H1 (cell line): Measurements from ENCODE around the gene DAAM1. TPM values are rescaled to one million over a fixed set of nuclear protein-coding genes. Genes with fewer than 3 reads are reported as not detected.
A peak's percentile ranks its signal among the peaks of the same experiment; 100 is the strongest.

Experiments used
- CTCF ChIA-PET: fragments of 300-600 bp; sonication (Branson Sonifier 250); formaldehyde crosslinking; loops from one replicate; lab custom pipeline; 2021; ENCODE audit not compliant: partially characterized antibody; lab: Charles Lee
- POLR2A ChIA-PET: fragments of 300-600 bp; sonication (Branson Sonifier 250); formaldehyde crosslinking; loops from one replicate; lab custom pipeline; 2021; ENCODE audit warnings: inconsistent platforms; ENCODE audit not compliant: partially characterized antibody; lab: Charles Lee
- DNase-seq, 2 experiments: peaks; one replicate each; pipeline versions ENCODE4 v3.0.0 to v3.0.0-alpha.2; 2010 to 2022; ENCODE audit warnings: low spot score in 2 of 2, low read depth in 1 of 2, mixed read lengths in 1 of 2
- FAIRE-seq: peaks from 2 replicates; lab custom pipeline; 2011; peaks lifted over from hg19 to GRCh38; lab: Jason Lieb, UNC
- H2AFZ ChIP-seq: 2 replicates; pipeline ENCODE4 v1.8.1; 2012; ENCODE audit warnings: low read length, inconsistent platforms
- H2AK5ac ChIP-seq: 2 replicates; pipeline ENCODE4 v1.6.1; 2013; ENCODE audit warnings: low read depth, low read length
- H2BK120ac ChIP-seq: replicated peaks from 2 replicates; pipeline ENCODE3; 2013; ENCODE audit warnings: low read depth, low read length, inconsistent platforms
- H2BK12ac ChIP-seq: 2 replicates; pipeline ENCODE4 v1.6.1; 2013; ENCODE audit warnings: low read depth, low read length
- H2BK15ac ChIP-seq: 2 replicates; pipeline ENCODE4 v1.6.1; 2013; ENCODE audit warnings: low read length
- H2BK20ac ChIP-seq: 2 replicates; pipeline ENCODE4 v1.6.1; 2013; ENCODE audit warnings: low read length
- H2BK5ac ChIP-seq: 2 replicates; pipeline ENCODE4 v1.6.1; 2013; ENCODE audit warnings: low read depth, low read length
- H3K14ac ChIP-seq: 2 replicates; pipeline ENCODE4 v1.6.1; 2013; ENCODE audit warnings: inconsistent platforms; ENCODE audit not compliant: insufficient read length
- H3K18ac ChIP-seq: 2 replicates; pipeline ENCODE4 v1.6.1; 2013; ENCODE audit warnings: low read length; ENCODE audit errors: extremely low read depth
- H3K23ac ChIP-seq: 2 replicates; pipeline ENCODE4 v1.6.1; 2013; ENCODE audit warnings: inconsistent platforms; ENCODE audit not compliant: insufficient read length
- H3K23me2 ChIP-seq: 2 replicates; pipeline ENCODE4 v1.6.1; 2013; ENCODE audit warnings: low read depth, low read length
- H3K27ac ChIP-seq: 2 replicates; pipeline ENCODE4 v1.6.1; 2011; ENCODE audit warnings: low read depth, low read length, inconsistent platforms
- H3K27me3 ChIP-seq, 4 experiments: replicated peaks in 1 of 4; 1 replicate in 1 of 4; 2 replicates in 3 of 4; pipeline versions ENCODE4 v1.6.1 to v1.8.1; 2011 to 2013; ENCODE audit warnings: low read length in 3 of 4, mild to moderate bottlenecking in 3 of 4, inconsistent platforms in 2 of 4, mixed read lengths in 2 of 4, moderate library complexity in 1 of 4; ENCODE audit not compliant: control insufficient read depth in 3 of 4, insufficient read depth in 3 of 4; ENCODE audit errors: extremely low read depth in 1 of 4
- H3K36me3 ChIP-seq, 4 experiments: 2 replicates each; pipeline versions ENCODE4 v1.6.1 to v1.8.1; 2011 to 2013; ENCODE audit warnings: mild to moderate bottlenecking in 4 of 4, low read length in 3 of 4, moderate library complexity in 2 of 4, control low read depth in 1 of 4, inconsistent platforms in 1 of 4; ENCODE audit not compliant: insufficient read depth in 4 of 4, control insufficient read depth in 2 of 4
- H3K4ac ChIP-seq: replicated peaks from 2 replicates; pipeline ENCODE3; 2013; ENCODE audit warnings: low read length, low read depth, mixed read lengths, inconsistent platforms; ENCODE audit not compliant: insufficient read length
- H3K4me1 ChIP-seq, 4 experiments: replicated peaks in 1 of 4; 1 replicate in 1 of 4; 2 replicates in 3 of 4; pipeline versions ENCODE4 v1.6.1 to v1.8.1; 2011 to 2013; ENCODE audit warnings: low read length in 3 of 4, inconsistent platforms in 2 of 4, mixed read lengths in 1 of 4; ENCODE audit not compliant: insufficient read depth in 4 of 4, control insufficient read depth in 3 of 4
- H3K4me2 ChIP-seq, 2 experiments: 2 replicates each; pipeline versions ENCODE4 v1.6.1 to v1.8.1; 2011 to 2013; ENCODE audit warnings: low read depth in 2 of 2, low read length in 2 of 2, control low read depth in 1 of 2, inconsistent platforms in 1 of 2, mild to moderate bottlenecking in 1 of 2; ENCODE audit not compliant: insufficient read depth in 1 of 2
- H3K4me3 ChIP-seq, 4 experiments: fragments of 200-600, 300-600 bp in 1 of 4; sonication (generic), shearing (Covaris generic), sonication (Bioruptor Twin) in 1 of 4; 2 replicates each; pipeline versions ENCODE4 v1.5.1 to v1.8.1; 2011 to 2016; ENCODE audit warnings: low read length in 4 of 4, low read depth in 3 of 4, control low read depth in 2 of 4, inconsistent platforms in 2 of 4, mild to moderate bottlenecking in 2 of 4, mixed read lengths in 1 of 4, moderate library complexity in 1 of 4; ENCODE audit not compliant: insufficient read depth in 2 of 4; ENCODE audit errors: extremely low read depth in 1 of 4
- H3K56ac ChIP-seq: replicated peaks from 2 replicates; pipeline ENCODE3; 2013; ENCODE audit warnings: low read depth, mild to moderate bottlenecking, mixed read lengths, low read length, inconsistent platforms; ENCODE audit not compliant: insufficient read length
- H3K79me1 ChIP-seq: 2 replicates; pipeline ENCODE4 v1.6.1; 2013; ENCODE audit warnings: low read depth, low read length, control low read depth
- H3K79me2 ChIP-seq, 2 experiments: 2 replicates each; pipeline versions ENCODE4 v1.6.1 to v1.8.1; 2012 to 2013; ENCODE audit warnings: low read length in 2 of 2, mild to moderate bottlenecking in 2 of 2, inconsistent platforms in 1 of 2; ENCODE audit not compliant: insufficient read depth in 2 of 2, control insufficient read depth in 1 of 2
- H3K9ac ChIP-seq, 4 experiments: replicated peaks in 1 of 4; 1 replicate in 1 of 4; 2 replicates in 3 of 4; pipeline versions ENCODE4 v1.6.1 to v1.8.1; 2011 to 2013; ENCODE audit warnings: low read depth in 3 of 4, low read length in 3 of 4, control low read depth in 2 of 4, mild to moderate bottlenecking in 2 of 4, moderate library complexity in 2 of 4, inconsistent platforms in 1 of 4; ENCODE audit errors: extremely low read depth in 1 of 4
- H3K9me3 ChIP-seq, 2 experiments: 2 replicates each; pipeline versions ENCODE4 v1.6.1 to v1.8.1; 2012 to 2013; ENCODE audit warnings: mild to moderate bottlenecking in 2 of 2, moderate library complexity in 2 of 2, control low read depth in 1 of 2, inconsistent platforms in 1 of 2, low read depth in 1 of 2, low read length in 1 of 2, mixed read lengths in 1 of 2; ENCODE audit not compliant: insufficient read depth in 2 of 2
- H4K20me1 ChIP-seq, 2 experiments: replicated peaks in 1 of 2; 2 replicates each; pipeline versions ENCODE3 to v1.8.1; 2011 to 2013; ENCODE audit warnings: inconsistent platforms in 2 of 2, low read length in 2 of 2, mild to moderate bottlenecking in 1 of 2; ENCODE audit not compliant: insufficient read depth in 2 of 2, control insufficient read depth in 1 of 2
- H4K5ac ChIP-seq: 2 replicates; pipeline ENCODE4 v1.6.1; 2013; ENCODE audit warnings: low read length, low read depth, mixed read lengths, inconsistent platforms; ENCODE audit not compliant: insufficient read length
- H4K8ac ChIP-seq: 2 replicates; pipeline ENCODE4 v1.8.0; 2013; ENCODE audit warnings: mild to moderate bottlenecking, moderate library complexity, low read length, inconsistent platforms; ENCODE audit not compliant: insufficient read depth; ENCODE audit errors: extremely low read depth
- H4K91ac ChIP-seq: replicated peaks from 2 replicates; pipeline ENCODE3; 2013; ENCODE audit warnings: low read length, mixed read lengths, inconsistent platforms; ENCODE audit not compliant: insufficient read length
- ATF2 ChIP-seq: IDR thresholded peaks from 2 replicates; pipeline ENCODE4 v1.6.1; 2012; ENCODE audit warnings: low read length, inconsistent platforms
- ATF3 ChIP-seq: IDR thresholded peaks from 2 replicates; pipeline ENCODE4 v1.6.1; 2011; ENCODE audit warnings: low read depth, mild to moderate bottlenecking, low read length; ENCODE audit not compliant: insufficient read depth
- CTBP2 ChIP-seq: IDR thresholded peaks from 2 replicates; pipeline ENCODE4 v1.7.0; 2011; ENCODE audit warnings: borderline replicate concordance, mild to moderate bottlenecking, moderate library complexity, mixed read lengths, low read length; ENCODE audit not compliant: insufficient read depth, insufficient read length
- KDM4A ChIP-seq: IDR thresholded peaks from one replicate; pipeline ENCODE4 v1.7.1; 2012; ENCODE audit warnings: low read depth, mild to moderate bottlenecking, moderate library complexity, low read length, inconsistent platforms; ENCODE audit not compliant: severe bottlenecking
- NANOG ChIP-seq: IDR thresholded peaks from 2 replicates; pipeline ENCODE4 v1.6.1; 2011; ENCODE audit warnings: low read length, low read depth, mild to moderate bottlenecking, inconsistent platforms; ENCODE audit not compliant: insufficient read depth, poor library complexity, severe bottlenecking
- RAD21 ChIP-seq, 2 experiments: IDR thresholded peaks in 1 of 2; conservative IDR thresholded peaks in 1 of 2; 2 replicates each; pipeline ENCODE4 v1.6.1; 2011; ENCODE audit warnings: low read depth in 2 of 2, low read length in 2 of 2, improper control_type of control experiment in 1 of 2, inconsistent platforms in 1 of 2, mild to moderate bottlenecking in 1 of 2, moderate library complexity in 1 of 2
- RXRA ChIP-seq: IDR thresholded peaks from 2 replicates; pipeline ENCODE4 v1.6.1; 2011; ENCODE audit warnings: low read depth, mild to moderate bottlenecking, low read length, moderate library complexity; ENCODE audit not compliant: insufficient read depth
- SIRT6 ChIP-seq: IDR thresholded peaks from one replicate; pipeline ENCODE4 v1.7.1; 2012; ENCODE audit warnings: low read length, inconsistent platforms
- SIX5 ChIP-seq: IDR thresholded peaks from 2 replicates; pipeline ENCODE4 v1.6.1; 2011; ENCODE audit warnings: mild to moderate bottlenecking, low read depth, low read length
- YY1 ChIP-seq: IDR thresholded peaks from 2 replicates; pipeline ENCODE4 v1.6.1; 2011; ENCODE audit warnings: low read depth, mild to moderate bottlenecking, low read length
- WGBS, 2 experiments: shearing (Covaris generic) in 1 of 2; methylation state at CpG; one replicate each; pipeline versions ENCODE4 v1.1.6 to v1.1.7; 2013 to 2015; ENCODE audit warnings: low lambda C conversion rate in 2 of 2, mixed read lengths in 2 of 2, inconsistent platforms in 1 of 2, low coverage in 1 of 2, missing lambda C conversion rate in 1 of 2; ENCODE audit not compliant: insufficient replicate concordance in 2 of 2, insufficient coverage in 1 of 2, insufficient read length in 1 of 2; ENCODE audit errors: extremely low coverage in 1 of 2, missing lambda C conversion rate in 1 of 2; 5-methylcytosine and 5-hydroxymethylcytosine counted together
- polyA plus RNA-seq, 7 experiments: library from polyadenylated mRNA; depleted of rRNA in 3 of 7; stranded (reverse) in 5 of 7; unstranded in 2 of 7; fragments of >200 nt in 5 of 7; fragments of 200-250 nt in 2 of 7; gene quantifications; 1 replicate in 5 of 7; 2 replicates in 1 of 7; 4 replicates in 1 of 7; pipeline versions ENCODE4 v1.2.1 to v1.2.3, GENCODE V29; 2011 to 2013; ENCODE audit warnings: missing spikeins in 2 of 7, mixed read lengths in 2 of 7
- total RNA-seq: library from RNA; stranded (reverse); fragmentation: NEBNext Ultra II Directional; extraction: Animal tissue kit (Norgen Biotek cat#: 25700); gene quantifications from 2 replicates; pipeline ENCODE4 v1.2.1, GENCODE V29; 2021

DAAM1 gene
- total and polyA plus RNA-seq, 2 of the 8 experiments (the other 6 are each of a cell fraction or from before 2014, with no cell fraction given) = 5.0 to 44.9 TPM

- H2BK5ac ChIP-seq = peak overlapping the region; percentile 68; the same call in 1 of the 2 replicates
- H3K23me2 ChIP-seq = no peaks in the 10 kb centered on the region
- H3K36me3 ChIP-seq = peaks cover 0 to 6% (median 0%) of the 10 kb centered on the region in 4 experiments; a peak in 1 of 8 replicates
- H4K20me1 ChIP-seq = no peaks in the 10 kb centered on the region
- no peak overlapping the region for H3K4me3 ChIP-seq
- H2BK12ac ChIP-seq = no peak overlapping the region
- H3K23ac ChIP-seq = no peak overlapping the region
- H3K27me3 ChIP-seq = no peaks in the 10 kb centered on the region
- peak overlapping the region in 1 of 2 experiments; percentile 12; a peak in 1 of 4 replicates for H3K4me2 ChIP-seq
- no peak overlapping the region for H3K56ac ChIP-seq
- H2BK15ac ChIP-seq = no peak overlapping the region
- H3K9ac ChIP-seq = no peak overlapping the region
- no peak overlapping the region for H2BK120ac ChIP-seq
- no peak overlapping the region for H3K18ac ChIP-seq
- no peak overlapping the region for H2BK20ac ChIP-seq
- no peak overlapping the region for H3K27ac ChIP-seq
- WGBS, 2 experiments = 75% methylated on average over 1 of the region's 3 CpGs; no CpG with 5 or more reads in 1 of the 2 experiments
- H3K79me2 ChIP-seq = no peaks in the 10 kb centered on the region
- no peak overlapping the region for H4K5ac ChIP-seq
- no peak overlapping the region for H3K14ac ChIP-seq
- no peak overlapping the region for H2AFZ ChIP-seq
- no peak for FAIRE-seq
- ChIA-PET CTCF (interaction anchor here (3.3 kb wide), 1 partner anchor 9 kb away, joined by 9 read pairs; no protein-coding TSS in a partner anchor), POLR2A (interaction anchor here (0.7 kb wide), 1 partner anchor 558 kb away, joined by 3 read pairs; no protein-coding TSS in a partner anchor)
- no peak overlapping the region for H4K8ac ChIP-seq
- H4K91ac ChIP-seq = no peak overlapping the region
- H3K4ac ChIP-seq = no peak overlapping the region
- no peaks in the 10 kb centered on the region for H3K9me3 ChIP-seq
- peak in 1 of 2 experiments; percentile 25 for DNase-seq
- no peaks in the 10 kb centered on the region for H3K79me1 ChIP-seq
- peaks cover 0 to 15% (median 6%) of the 10 kb centered on the region in 4 experiments; a peak in 3 of 7 replicates for H3K4me1 ChIP-seq
- H2AK5ac ChIP-seq = no peak overlapping the region
- TF ChIP-seq ATF3 = no peak
- TF ChIP-seq RAD21 (IDR thresholded peaks at IDR 0.05 in 1 of 2, conservative IDR thresholded peaks at IDR 0.05 in 1 of 2; ENCODE audit: low read depth in 2 of 2, low read length in 2 of 2) = peak in 1 of 2 experiments; percentile 36; a peak in 1 of 4 replicates
- no peak for TF ChIP-seq RXRA
- no peak for TF ChIP-seq YY1
- no peak for TF ChIP-seq SIX5
- no peak for TF ChIP-seq CTBP2
- no peak for TF ChIP-seq ATF2
- TF ChIP-seq KDM4A = no peak
- TF ChIP-seq NANOG = peak; percentile 69
- no peak for TF ChIP-seq SIRT6
Observed at GRCh38 chr14:59331217-59331616, 142.8 kb downstream of the DAAM1 start.
